Mucosa of descending colon (tissue), 3 donors: ENCODE data around the gene LYRM4. TPM values are rescaled to one million over a fixed set of nuclear protein-coding genes. Genes with fewer than 3 reads are reported as not detected.

Source experiments
- ATAC-seq: fragments of 200-7000 bp; cut with Tn5 transposase; one replicate; pipeline ENCODE4 v1.9.1; 2020; ENCODE audit warnings: mild to moderate bottlenecking, moderate library complexity
- DNase-seq, 3 donors: peaks; one replicate each; pipeline ENCODE4 v3.0.0-alpha.2; 2020
- H3K36me3 ChIP-seq: fragments of 200-600 bp; one replicate; pipeline ENCODE4 v1.8.0; 2021; ENCODE audit warnings: low read depth, mild to moderate bottlenecking
- H3K4me1 ChIP-seq: fragments of 200-600 bp; one replicate; pipeline ENCODE4 v1.8.0; 2021; ENCODE audit warnings: low read depth, mild to moderate bottlenecking
- H3K4me3 ChIP-seq: fragments of 200-600 bp; one replicate; pipeline ENCODE4 v1.8.0; 2021; ENCODE audit warnings: mild to moderate bottlenecking
- H3K9me3 ChIP-seq: fragments of 200-600 bp; one replicate; pipeline ENCODE4 v1.8.0; 2021; ENCODE audit warnings: mild to moderate bottlenecking
- intact Hi-C, 2 donors: fragments of 100-400 bp; cut with DNase I in 1 of 2; cut with micrococcal nuclease in 1 of 2; formaldehyde crosslinking; loops; one replicate each; pipeline versions ENCODE4 v1.11.0 to v1.11.1; 2022; cut with DNase I, micrococcal nuclease
- total RNA-seq, 3 donors: library from RNA; stranded (reverse); fragmentation: NEBNext Ultra II Directional in 2 of 3; extraction: Animal tissue kit (Norgen Biotek cat#: 25700) in 2 of 3; gene quantifications; one replicate each; pipeline versions ENCODE4 v1.2.1 to v1.2.4, GENCODE V29; 2021 to 2023
- TF ChIP-seq, protein P1 (sequence below): fragments of 200-600 bp; IDR thresholded peaks from one replicate; pipeline ENCODE4 v1.8.0; 2022; ENCODE audit warnings: antibody characterized with exemption, mild to moderate bottlenecking
- donor health status: DM: no; HTN: no; CAD: no; lungs with moderate emphysema.
- donor health status: DM: no; HTN: no; CAD: no.
- donor health status: DM: no; HTN: yes; CAD: no.

The LYRM4 gene
- total RNA-seq, 3 donors from 2014 or later, result 13.6 to 19.8 (median 13.9) TPM

DNA sequence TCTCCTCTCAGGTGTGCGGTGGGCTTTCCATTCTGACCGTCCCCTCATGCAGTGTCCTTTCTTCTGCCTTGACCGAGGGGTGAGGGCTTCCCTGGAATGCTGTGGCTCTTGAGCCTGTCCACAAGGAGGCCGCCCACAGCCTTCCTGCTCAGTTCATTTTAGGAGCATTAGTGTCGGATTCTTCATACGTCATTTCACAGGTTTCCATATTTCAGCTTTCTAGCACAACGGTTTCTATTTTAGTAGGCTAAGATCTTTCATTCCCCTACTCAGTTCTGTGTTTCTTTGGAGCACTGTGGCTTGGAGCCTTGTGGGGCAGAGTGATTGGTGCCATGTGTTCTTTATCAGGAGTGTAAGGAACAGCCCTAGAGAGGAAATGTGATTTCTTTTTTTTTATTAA, 170.1 kb downstream of the LYRM4 start:
- DNase-seq, result no peak
- Histone ChIP-seq H3K4me3 (no peak overlapping the region), H3K9me3 (no peaks in the 10 kb centered on the region), H3K36me3 (no peaks in the 10 kb centered on the region), H3K4me1 (peaks cover 8% of the 10 kb centered on the region)
- no peak for ATAC-seq
- intact Hi-C loops, result no loop called here
- TF ChIP-seq, protein P1, sequence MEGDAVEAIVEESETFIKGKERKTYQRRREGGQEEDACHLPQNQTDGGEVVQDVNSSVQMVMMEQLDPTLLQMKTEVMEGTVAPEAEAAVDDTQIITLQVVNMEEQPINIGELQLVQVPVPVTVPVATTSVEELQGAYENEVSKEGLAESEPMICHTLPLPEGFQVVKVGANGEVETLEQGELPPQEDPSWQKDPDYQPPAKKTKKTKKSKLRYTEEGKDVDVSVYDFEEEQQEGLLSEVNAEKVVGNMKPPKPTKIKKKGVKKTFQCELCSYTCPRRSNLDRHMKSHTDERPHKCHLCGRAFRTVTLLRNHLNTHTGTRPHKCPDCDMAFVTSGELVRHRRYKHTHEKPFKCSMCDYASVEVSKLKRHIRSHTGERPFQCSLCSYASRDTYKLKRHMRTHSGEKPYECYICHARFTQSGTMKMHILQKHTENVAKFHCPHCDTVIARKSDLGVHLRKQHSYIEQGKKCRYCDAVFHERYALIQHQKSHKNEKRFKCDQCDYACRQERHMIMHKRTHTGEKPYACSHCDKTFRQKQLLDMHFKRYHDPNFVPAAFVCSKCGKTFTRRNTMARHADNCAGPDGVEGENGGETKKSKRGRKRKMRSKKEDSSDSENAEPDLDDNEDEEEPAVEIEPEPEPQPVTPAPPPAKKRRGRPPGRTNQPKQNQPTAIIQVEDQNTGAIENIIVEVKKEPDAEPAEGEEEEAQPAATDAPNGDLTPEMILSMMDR, result no peak

DNA sequence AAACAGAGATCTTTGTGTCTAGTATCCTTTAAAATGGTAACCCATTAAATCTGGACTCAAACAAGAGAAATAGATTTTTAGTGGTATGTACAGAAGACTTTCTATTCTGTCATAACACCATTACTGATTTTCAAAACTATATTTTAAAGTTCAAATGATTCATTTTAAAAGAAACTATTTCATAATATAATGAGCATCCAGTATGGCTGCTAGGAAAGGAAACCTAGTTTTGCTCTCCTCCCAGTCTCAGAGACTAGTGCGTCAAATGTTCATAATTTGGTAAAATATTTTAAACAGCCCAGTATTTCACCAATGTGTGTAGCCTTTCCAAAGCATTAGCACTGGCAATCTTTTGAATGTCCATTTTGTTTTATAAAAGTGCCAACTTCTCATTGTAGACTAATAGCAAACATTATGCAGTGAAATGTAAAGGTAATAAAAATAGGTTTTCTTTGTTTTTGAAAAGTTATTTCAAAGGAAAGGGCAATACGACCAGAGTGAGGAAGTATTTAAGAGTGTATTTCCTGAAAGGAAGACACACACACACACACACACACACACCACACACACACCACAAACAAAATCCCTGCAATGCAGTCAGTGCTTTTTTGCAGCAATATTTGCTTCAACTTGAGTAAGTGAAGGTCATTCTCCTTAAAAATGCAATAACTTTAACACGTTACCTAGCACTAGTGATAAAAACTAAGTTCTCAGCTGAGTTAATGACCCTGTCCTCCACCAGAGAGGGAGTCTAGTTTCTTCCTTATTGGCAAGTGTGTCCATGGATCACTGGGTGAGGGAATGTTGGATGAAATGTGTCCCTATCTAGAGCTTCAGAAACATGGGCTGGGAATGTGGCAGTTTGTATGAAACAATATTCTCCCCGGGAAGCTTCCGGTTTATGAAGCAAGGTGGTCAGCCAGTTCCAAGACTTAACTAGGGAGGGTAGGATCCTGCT, 171.0 kb downstream of the LYRM4 start:
- ATAC-seq (peak; percentile 53), DNase-seq (no peak)
- Histone ChIP-seq H3K36me3 (no peaks in the 10 kb centered on the region), H3K4me3 (no peak overlapping the region), H3K9me3 (no peaks in the 10 kb centered on the region), H3K4me1 (peaks cover 8% of the 10 kb centered on the region)
- intact Hi-C loops, result no loop called here
- TF ChIP-seq, protein P1, result no peak

DNA sequence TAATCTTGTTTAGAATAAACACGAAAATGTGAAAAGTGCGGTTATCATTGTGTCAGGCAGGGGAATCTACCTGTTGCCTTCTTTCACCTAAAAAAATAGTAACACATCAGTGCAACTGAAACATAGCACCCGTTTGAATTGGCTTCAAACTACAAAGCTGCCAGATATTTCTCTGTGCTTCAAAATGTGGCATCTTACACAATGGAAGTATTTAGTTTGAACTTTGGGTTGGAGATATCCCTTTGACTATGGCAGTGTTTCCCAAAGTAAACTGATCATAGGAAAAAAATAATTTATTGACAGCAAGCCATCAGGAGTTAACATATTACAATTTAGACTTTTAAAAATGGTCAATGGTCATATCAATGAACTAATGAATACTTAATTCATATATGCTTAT, 172.0 kb downstream of the LYRM4 start:
- Histone ChIP-seq H3K4me1 (peaks cover 8% of the 10 kb centered on the region), H3K4me3 (no peak overlapping the region), H3K9me3 (no peaks in the 10 kb centered on the region), H3K36me3 (no peaks in the 10 kb centered on the region)
- DNase-seq (no peak), ATAC-seq (no peak)
- intact Hi-C loops, result no loop called here
- TF ChIP-seq, protein P1, result no peak

DNA sequence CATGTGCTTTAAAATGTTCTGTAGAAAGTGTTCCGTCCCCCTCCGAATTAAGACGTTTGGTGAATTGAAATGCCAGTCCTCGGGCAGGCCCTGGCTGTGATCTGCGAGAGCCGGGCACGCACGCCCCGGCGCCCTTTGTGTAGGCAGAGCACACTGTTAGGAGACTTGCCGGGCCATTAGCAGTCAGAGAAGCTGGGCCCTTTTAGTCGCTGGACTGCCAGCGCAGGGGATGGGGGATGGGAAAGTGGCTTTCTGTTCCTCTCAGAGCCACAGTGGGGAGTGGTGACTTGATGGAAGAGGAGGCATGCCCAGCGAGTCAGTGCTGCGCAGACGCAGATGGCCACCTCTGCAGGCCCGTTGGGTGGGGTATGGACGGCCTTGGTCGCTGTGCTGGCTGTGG, 173.4 kb downstream of the LYRM4 start:
- DNase-seq, result peak in 2 of 3 donors; percentile 39 to 41
- no peak for ATAC-seq
- no peaks in the 10 kb centered on the region for H3K9me3 ChIP-seq
- peaks cover 8% of the 10 kb centered on the region for H3K4me1 ChIP-seq
- H3K4me3 ChIP-seq, result no peak overlapping the region
- H3K36me3 ChIP-seq, result no peaks in the 10 kb centered on the region
- TF ChIP-seq, protein P1, result no peak
- intact Hi-C loops, result no loop called here

DNA sequence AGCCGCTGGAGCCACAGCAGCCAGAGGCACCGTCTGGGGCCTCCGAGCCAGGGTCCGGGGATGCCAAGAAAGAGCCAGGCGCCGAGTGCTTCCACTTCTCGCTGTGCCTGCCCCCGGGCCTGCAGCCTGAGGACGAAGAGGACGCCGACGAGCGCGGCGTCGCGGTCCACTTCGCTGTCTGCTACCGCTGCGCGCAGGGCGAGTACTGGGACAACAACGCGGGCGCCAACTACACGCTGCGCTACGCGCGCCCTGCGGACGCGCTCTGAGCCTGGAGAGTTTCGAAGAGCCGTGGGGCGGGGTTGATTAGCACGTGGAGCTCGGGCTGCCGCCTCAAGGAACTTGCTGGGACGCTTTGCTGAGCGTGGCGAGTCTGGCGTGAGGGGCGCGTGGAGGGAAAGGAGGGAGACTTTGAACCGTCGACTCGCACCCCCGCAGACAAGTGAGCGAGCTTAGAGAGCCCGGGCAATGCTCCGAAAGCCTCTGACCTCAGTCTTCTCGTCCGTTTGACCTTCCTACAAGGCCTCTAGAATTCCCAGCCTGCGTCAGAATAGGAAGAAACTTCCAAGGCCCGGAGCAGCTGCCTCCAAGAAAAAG, 174.4 kb downstream of the LYRM4 start:
- no peaks in the 10 kb centered on the region for H3K36me3 ChIP-seq
- H3K9me3 ChIP-seq, result no peaks in the 10 kb centered on the region
- intact Hi-C loops, result no loop called here
- ATAC-seq (no peak), DNase-seq (peak in 1 of 3 donors; percentile 45)
- H3K4me3 ChIP-seq, result no peak overlapping the region
- TF ChIP-seq, protein P1, result no peak
- peaks cover 8% of the 10 kb centered on the region for H3K4me1 ChIP-seq
